Mesothelial cell of epicardium (in vitro differentiated cells): ENCODE measurements around the gene CEP350. TPM values are rescaled to one million over a fixed set of nuclear protein-coding genes. Genes with fewer than 3 reads are reported as not detected.

ENCODE experiments used
- DNase-seq, 2 experiments: peaks; one replicate each; pipeline ENCODE4 v3.0.0; 2021; ENCODE audit warnings: low spot score in 2 of 2; ENCODE audit not compliant: unreplicated experiment in 2 of 2
- H3K27ac Mint-ChIP-seq: 2 replicates; pipeline ENCODE4 v1.8.0; 2021; ENCODE audit warnings: mixed read lengths
- H3K27me3 Mint-ChIP-seq: 2 replicates; pipeline ENCODE4 v1.8.0; 2021; ENCODE audit warnings: low read depth, mixed read lengths
- H3K36me3 Mint-ChIP-seq: 2 replicates; pipeline ENCODE4 v1.8.0; 2021; ENCODE audit warnings: mixed read lengths
- H3K4me1 Mint-ChIP-seq: 2 replicates; pipeline ENCODE4 v1.8.0; 2021; ENCODE audit warnings: mixed read lengths
- H3K4me3 Mint-ChIP-seq: 2 replicates; pipeline ENCODE4 v1.8.0; 2021; ENCODE audit warnings: mild to moderate bottlenecking, moderate library complexity, mixed read lengths
- H3K9me3 Mint-ChIP-seq: 2 replicates; pipeline ENCODE4 v1.8.0; 2021; ENCODE audit warnings: mixed read lengths
- CTCF ChIP-seq: fragments of 200-600 bp; sonication (generic); IDR thresholded peaks from one replicate; pipeline ENCODE4 v1.5.0; 2021; ENCODE audit warnings: antibody characterized with exemption; ENCODE audit not compliant: unreplicated experiment
- total RNA-seq: library from RNA; stranded (reverse); gene quantifications from 3 replicates; pipeline ENCODE4 v1.2.1, GENCODE V29; 2021

Gene CEP350
- total RNA-seq, 1 donor from 2014 or later: 58.0 TPM

GRCh38 chr1:180080439-180080838 lies 125.8 kb downstream of the CEP350 start:
- Mint-ChIP-seq H3K4me1 (no peaks in the 10 kb centered on the region), H3K36me3 (peaks cover 17% of the 10 kb centered on the region), H3K27ac (no peak overlapping the region), H3K4me3 (no peak overlapping the region), H3K27me3 (no peaks in the 10 kb centered on the region), H3K9me3 (no peaks in the 10 kb centered on the region)
- no peak for TF ChIP-seq CTCF
- no peak for DNase-seq

- DNase-seq: no peak
- Mint-ChIP-seq H3K4me1 (no peaks in the 10 kb centered on the region), H3K27ac (no peak overlapping the region), H3K36me3 (peaks cover 15% of the 10 kb centered on the region), H3K4me3 (no peak overlapping the region), H3K9me3 (no peaks in the 10 kb centered on the region), H3K27me3 (no peaks in the 10 kb centered on the region)
- TF ChIP-seq CTCF: no peak
These were observed 126.9 kb downstream of the CEP350 start for GRCh38 chr1:180081474-180081873.

GRCh38 chr1:180083164-180083563 lies 128.6 kb downstream of the CEP350 start:
- Mint-ChIP-seq H3K4me1 (no peaks in the 10 kb centered on the region), H3K36me3 (peaks cover 16% of the 10 kb centered on the region), H3K27ac (no peak overlapping the region), H3K4me3 (no peak overlapping the region), H3K9me3 (no peaks in the 10 kb centered on the region), H3K27me3 (no peaks in the 10 kb centered on the region)
- DNase-seq: no peak
- TF ChIP-seq CTCF: no peak

GRCh38 chr1:180084867-180085266 lies 130.3 kb downstream of the CEP350 start:
- H3K4me1 Mint-ChIP-seq: no peaks in the 10 kb centered on the region
- H3K9me3 Mint-ChIP-seq: no peaks in the 10 kb centered on the region
- no peak overlapping the region for H3K27ac Mint-ChIP-seq
- peaks cover 24% of the 10 kb centered on the region for H3K36me3 Mint-ChIP-seq
- DNase-seq: no peak
- no peak overlapping the region for H3K4me3 Mint-ChIP-seq
- TF ChIP-seq CTCF: no peak
- no peaks in the 10 kb centered on the region for H3K27me3 Mint-ChIP-seq

GRCh38 chr1:180085331-180085730 lies 130.7 kb downstream of the CEP350 start:
- H3K36me3 Mint-ChIP-seq: peaks cover 26% of the 10 kb centered on the region
- H3K4me1 Mint-ChIP-seq: no peaks in the 10 kb centered on the region
- no peak overlapping the region for H3K27ac Mint-ChIP-seq
- no peak for DNase-seq
- no peaks in the 10 kb centered on the region for H3K9me3 Mint-ChIP-seq
- TF ChIP-seq CTCF: no peak
- no peak overlapping the region for H3K4me3 Mint-ChIP-seq
- H3K27me3 Mint-ChIP-seq: no peaks in the 10 kb centered on the region
